BJ (cell line): Measurements from ENCODE around the gene NDUFB6. TPM values are rescaled to one million over a fixed set of nuclear protein-coding genes. Genes with fewer than 3 reads are reported as not detected.
"Not testable (repeated sequence)": the region's sequence is repeated elsewhere in the genome, so short reads cannot be mapped to it uniquely, and the experiment has no call there.

Source experiments
- CTCF ChIA-PET: fragments of 350-600 bp; formaldehyde crosslinking; extraction: SDS; loops from one replicate; lab custom pipeline; 2021; ENCODE audit warnings: antibody characterized with exemption, inconsistent platforms; lab: Yijun Ruan, JAX
- POLR2A ChIA-PET: fragments of 300-600 bp; sonication (Branson Sonifier 250); formaldehyde crosslinking; extraction: SDS; loops from one replicate; lab custom pipeline; 2021; ENCODE audit warnings: antibody characterized with exemption; lab: Charles Lee
- DNase-seq: peaks from one replicate; pipeline ENCODE4 v3.0.0-alpha.2; 2011; ENCODE audit warnings: low read depth
- H3K27me3 ChIP-seq: 2 replicates; pipeline ENCODE4 v1.6.0; 2011; ENCODE audit warnings: low read length; ENCODE audit not compliant: control insufficient read depth, insufficient read depth
- H3K36me3 ChIP-seq: 2 replicates; pipeline ENCODE4 v1.5.1; 2011; ENCODE audit warnings: low read length; ENCODE audit not compliant: control insufficient read depth, insufficient read depth
- H3K4me3 ChIP-seq: 2 replicates; pipeline ENCODE4 v1.5.1; 2011; ENCODE audit warnings: low read depth, mild to moderate bottlenecking, control low read depth, low read length
- polyA plus RNA-seq: library from polyadenylated mRNA; depleted of rRNA; stranded (reverse); fragments of >200 nt; gene quantifications from 2 replicates; pipeline ENCODE4 v1.2.3, GENCODE V29; 2011
- TF ChIP-seq, protein P1 (sequence below): IDR thresholded peaks from 2 replicates; pipeline ENCODE4 v1.5.1; 2011; ENCODE audit warnings: low read depth, mild to moderate bottlenecking, control low read depth, inconsistent platforms, low read length, moderate library complexity; ENCODE audit not compliant: insufficient read depth

NDUFB6 gene
- polyA plus RNA-seq, 1 experiment: 72.5 TPM

DNA sequence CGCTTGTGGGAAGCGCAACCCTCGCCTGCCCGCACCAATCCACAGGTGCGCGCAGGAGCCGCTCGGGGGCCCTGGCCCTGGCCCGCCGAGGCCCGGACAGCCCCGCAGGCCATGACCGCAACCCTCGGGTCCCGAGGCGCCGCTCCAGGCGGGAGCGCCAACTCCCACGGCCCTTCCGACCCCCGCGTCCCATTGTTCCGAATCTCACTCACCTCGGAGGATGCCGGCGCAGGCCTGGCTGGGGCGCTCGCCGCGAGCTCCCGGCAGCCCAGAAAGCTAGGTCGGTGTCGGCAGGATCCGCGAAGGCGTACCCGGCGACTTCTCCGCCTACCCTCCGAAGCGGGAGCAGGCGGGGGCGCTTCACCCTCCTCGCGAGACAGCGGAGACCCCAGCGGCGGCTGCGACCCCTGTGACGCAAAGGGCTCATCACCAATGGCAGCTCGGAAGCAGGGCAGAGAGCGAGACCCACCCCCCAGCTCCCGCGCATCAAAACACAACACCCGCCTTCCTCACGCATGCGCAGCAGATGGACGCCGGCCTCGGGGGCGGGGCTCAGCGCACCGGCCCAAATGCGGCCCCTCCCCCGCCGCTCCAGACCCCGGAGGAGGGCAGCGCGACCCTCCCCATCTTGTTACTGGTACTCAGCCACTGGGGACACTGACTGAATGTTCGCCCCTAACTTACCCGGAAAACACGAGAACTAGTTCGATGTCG lies 22.2 kb downstream of the NDUFB6 start:
- DNase-seq: peak; percentile 54
- H3K36me3 ChIP-seq: no peaks in the 10 kb centered on the region
- POLR2A ChIA-PET: interaction anchor here (0.6 kb wide), 3 partner anchors 21 to 193 kb away, joined by 3 to 24 read pairs (median 3); no protein-coding TSS in a partner anchor
- H3K27me3 ChIP-seq: no peaks in the 10 kb centered on the region
- TF ChIP-seq, protein P1, sequence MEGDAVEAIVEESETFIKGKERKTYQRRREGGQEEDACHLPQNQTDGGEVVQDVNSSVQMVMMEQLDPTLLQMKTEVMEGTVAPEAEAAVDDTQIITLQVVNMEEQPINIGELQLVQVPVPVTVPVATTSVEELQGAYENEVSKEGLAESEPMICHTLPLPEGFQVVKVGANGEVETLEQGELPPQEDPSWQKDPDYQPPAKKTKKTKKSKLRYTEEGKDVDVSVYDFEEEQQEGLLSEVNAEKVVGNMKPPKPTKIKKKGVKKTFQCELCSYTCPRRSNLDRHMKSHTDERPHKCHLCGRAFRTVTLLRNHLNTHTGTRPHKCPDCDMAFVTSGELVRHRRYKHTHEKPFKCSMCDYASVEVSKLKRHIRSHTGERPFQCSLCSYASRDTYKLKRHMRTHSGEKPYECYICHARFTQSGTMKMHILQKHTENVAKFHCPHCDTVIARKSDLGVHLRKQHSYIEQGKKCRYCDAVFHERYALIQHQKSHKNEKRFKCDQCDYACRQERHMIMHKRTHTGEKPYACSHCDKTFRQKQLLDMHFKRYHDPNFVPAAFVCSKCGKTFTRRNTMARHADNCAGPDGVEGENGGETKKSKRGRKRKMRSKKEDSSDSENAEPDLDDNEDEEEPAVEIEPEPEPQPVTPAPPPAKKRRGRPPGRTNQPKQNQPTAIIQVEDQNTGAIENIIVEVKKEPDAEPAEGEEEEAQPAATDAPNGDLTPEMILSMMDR: peak; percentile 25; the same call in 1 of the 2 replicates
- peak overlapping the region; percentile 75 for H3K4me3 ChIP-seq
- CTCF ChIA-PET: interaction anchor here (0.9 to 4.2 kb wide), 6 partner anchors 10 to 442 kb away, joined by 3 to 22 read pairs (median 4); partner anchors contain the start of gene RIGI

DNA sequence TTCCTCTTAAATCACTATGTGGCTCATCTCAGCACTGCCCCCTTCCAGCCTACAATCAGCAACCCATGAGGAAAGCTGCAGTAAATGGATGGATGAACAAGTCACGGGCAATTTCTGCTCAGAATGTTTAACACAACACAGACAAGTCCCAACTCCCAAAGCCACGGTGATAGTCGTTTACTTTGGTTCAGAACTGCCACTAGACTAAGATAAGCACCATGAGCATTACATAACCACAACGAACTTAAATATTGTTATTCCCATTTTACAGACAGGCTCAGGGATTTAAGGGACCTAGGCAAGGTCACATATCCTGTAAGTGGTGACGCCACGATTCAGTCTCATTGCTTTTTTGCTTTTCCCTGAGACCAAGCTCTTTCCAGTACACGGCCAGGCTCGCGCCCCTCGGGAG lies 22.8 kb downstream of the NDUFB6 start:
- TF ChIP-seq, protein P1: peak; percentile 35
- H3K27me3 ChIP-seq: no peaks in the 10 kb centered on the region
- CTCF ChIA-PET: interaction anchor here (0.9 to 4.2 kb wide), 7 partner anchors 9 to 443 kb away, joined by 3 to 22 read pairs (median 4); partner anchors contain the start of gene RIGI
- POLR2A ChIA-PET: interaction anchor here (0.6 kb wide), 2 partner anchors 22 to 154 kb away, joined by 3 read pairs; no protein-coding TSS in a partner anchor
- peak overlapping the region; percentile 75 for H3K4me3 ChIP-seq
- DNase-seq: no peak
- no peaks in the 10 kb centered on the region for H3K36me3 ChIP-seq

DNA sequence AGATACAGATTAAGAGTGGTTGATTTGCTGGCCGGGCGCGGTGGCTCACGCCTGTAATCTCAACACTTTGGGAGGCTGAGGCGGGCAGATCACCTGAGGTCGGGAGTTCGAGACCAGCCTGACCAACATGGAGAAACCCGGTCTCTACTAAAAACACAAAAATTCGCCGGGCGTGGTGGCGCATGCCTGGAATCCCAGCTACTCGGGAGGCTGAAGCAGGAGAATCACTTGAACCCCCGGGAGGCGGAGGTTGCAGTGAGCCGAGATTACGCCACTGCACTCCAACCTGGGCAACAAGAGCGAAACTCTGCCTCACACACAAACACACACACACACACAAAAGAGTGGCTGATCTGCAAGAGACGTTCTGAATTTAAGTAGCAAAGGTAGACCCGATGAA lies 24.7 kb downstream of the NDUFB6 start:
- DNase-seq, H3K36me3 ChIP-seq, H3K4me3 ChIP-seq, POLR2A ChIA-PET, CTCF ChIA-PET, H3K27me3 ChIP-seq: not testable (repeated sequence)

DNA sequence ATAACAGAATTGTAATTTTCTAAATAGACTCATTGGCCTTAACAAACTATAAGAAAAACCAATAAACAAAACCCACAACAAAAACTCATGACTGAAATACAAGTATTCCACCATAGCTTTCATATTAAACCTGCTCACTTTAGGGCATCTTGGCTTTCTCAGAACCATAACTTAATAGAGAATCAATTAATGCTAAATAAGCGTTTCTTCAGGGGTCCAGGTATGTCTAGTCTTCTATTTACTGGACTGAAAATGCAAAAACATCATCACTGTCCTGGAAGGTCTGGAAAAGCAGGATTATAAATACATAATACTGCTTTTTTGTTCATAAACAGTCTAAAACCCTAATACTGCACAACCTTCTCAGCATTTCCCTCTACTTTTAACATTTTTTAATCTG lies 27.1 kb downstream of the NDUFB6 start:
- Histone ChIP-seq H3K36me3 (no peaks in the 10 kb centered on the region; the same call in 1 of the 2 replicates), H3K27me3 (no peaks in the 10 kb centered on the region), H3K4me3 (no peak overlapping the region)
- TF ChIP-seq, protein P1: no peak
- ChIA-PET POLR2A (no interaction called here), CTCF (interaction anchor here (1.4 to 1.7 kb wide), 2 partner anchors 13 to 167 kb away, joined by 5 to 6 read pairs; no protein-coding TSS in a partner anchor)
- no peak for DNase-seq

DNA sequence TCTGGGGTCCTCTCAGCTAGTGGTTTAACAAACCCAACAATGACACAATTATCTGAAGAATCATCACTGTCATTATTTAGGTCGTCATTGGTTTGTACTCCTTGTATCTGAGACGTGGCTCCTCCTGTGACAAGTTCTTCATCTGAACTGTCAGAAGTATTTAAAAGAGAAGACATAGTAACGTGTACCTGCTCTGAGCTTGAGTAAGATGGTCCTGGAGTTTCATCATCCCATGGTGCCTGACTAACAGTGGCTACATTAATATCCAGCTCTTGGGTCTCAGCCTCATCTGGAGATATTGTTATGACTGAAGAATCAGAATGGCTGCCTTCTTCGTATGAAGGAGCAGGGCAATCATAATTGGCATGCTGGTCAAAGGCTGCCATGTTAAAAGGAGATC lies 29.9 kb downstream of the NDUFB6 start:
- POLR2A ChIA-PET: no interaction called here
- Histone ChIP-seq H3K36me3 (no peaks in the 10 kb centered on the region; the same call in none of the 2 replicates), H3K4me3 (no peak overlapping the region), H3K27me3 (no peaks in the 10 kb centered on the region)
- TF ChIP-seq, protein P1: no peak
- CTCF ChIA-PET: interaction anchor here (1.1 kb wide), 1 partner anchor 13 kb away, joined by 4 read pairs; no protein-coding TSS in a partner anchor
- DNase-seq: no peak
